ENCODE measurements around the gene CCDC88A.

- TF ChIP-seq CTCF (IDR thresholded peaks at IDR 0.05 in 2 of 3, conservative IDR thresholded peaks at IDR 0.05 in 1 of 3; ENCODE audit: borderline replicate concordance in 1 of 3, insufficient read depth in 1 of 3, low read depth in 2 of 3, low read length in 2 of 3) = no peak
- TF ChIP-seq POLR2A (IDR thresholded peaks at IDR 0.05; ENCODE audit: borderline replicate concordance, extremely low read depth, insufficient read depth, insufficient read length) = no peak
- no peak for TF ChIP-seq EZH2phosphoT487 (IDR thresholded peaks at IDR 0.05; ENCODE audit: borderline replicate concordance)
- no peak for TF ChIP-seq SP1 (IDR thresholded peaks at IDR 0.05; ENCODE audit: low read depth)
- TF ChIP-seq EZH2 (IDR thresholded peaks at IDR 0.05) = no peak
- TF ChIP-seq YY1 (IDR thresholded peaks at IDR 0.05; ENCODE audit: extremely low read depth, insufficient replicate concordance, low read depth, low read length) = no peak
- no peak for TF ChIP-seq REST (IDR thresholded peaks at IDR 0.05; ENCODE audit: low read depth)
- no peak for TF ChIP-seq POLR2AphosphoS5 (IDR thresholded peaks at IDR 0.05; ENCODE audit: low read depth, low read length)
- TF ChIP-seq ZBTB33 (IDR thresholded peaks at IDR 0.05; ENCODE audit: extremely low read depth, insufficient replicate concordance, low read length) = no peak
- no peak for TF ChIP-seq TCF7L2 (IDR thresholded peaks at IDR 0.05; ENCODE audit: borderline replicate concordance, extremely low read depth, insufficient read depth, insufficient read length)
- TF ChIP-seq SIN3A (IDR thresholded peaks at IDR 0.05; ENCODE audit: low read depth) = no peak
- TF ChIP-seq ELF1 (IDR thresholded peaks at IDR 0.05; ENCODE audit: borderline replicate concordance, low read depth) = no peak
- TF ChIP-seq MAX (IDR thresholded peaks at IDR 0.05) = no peak
- TF ChIP-seq JUND (IDR thresholded peaks at IDR 0.05) = no peak
These were observed 1.7 kb upstream of the CCDC88A start for GRCh38 chr2:55421326-55421725.

Data from HCT116 (cell line).